GM21737 (cell line): ENCODE data around the gene FBXO40.

Experiments used
- ATAC-seq: cut with Tn5 transposase; IDR thresholded peaks from one replicate; pipeline ENCODE4 v1.9.1; 2021; ENCODE audit warnings: mild to moderate bottlenecking, moderate library complexity; ENCODE audit not compliant: unreplicated experiment

Gene FBXO40

GRCh38 chr3:121619691-121620090 is 26.5 kb downstream of the FBXO40 start:
- no peak for ATAC-seq

GRCh38 chr3:121621491-121621890 is 28.3 kb downstream of the FBXO40 start:
- no peak for ATAC-seq

DNA sequence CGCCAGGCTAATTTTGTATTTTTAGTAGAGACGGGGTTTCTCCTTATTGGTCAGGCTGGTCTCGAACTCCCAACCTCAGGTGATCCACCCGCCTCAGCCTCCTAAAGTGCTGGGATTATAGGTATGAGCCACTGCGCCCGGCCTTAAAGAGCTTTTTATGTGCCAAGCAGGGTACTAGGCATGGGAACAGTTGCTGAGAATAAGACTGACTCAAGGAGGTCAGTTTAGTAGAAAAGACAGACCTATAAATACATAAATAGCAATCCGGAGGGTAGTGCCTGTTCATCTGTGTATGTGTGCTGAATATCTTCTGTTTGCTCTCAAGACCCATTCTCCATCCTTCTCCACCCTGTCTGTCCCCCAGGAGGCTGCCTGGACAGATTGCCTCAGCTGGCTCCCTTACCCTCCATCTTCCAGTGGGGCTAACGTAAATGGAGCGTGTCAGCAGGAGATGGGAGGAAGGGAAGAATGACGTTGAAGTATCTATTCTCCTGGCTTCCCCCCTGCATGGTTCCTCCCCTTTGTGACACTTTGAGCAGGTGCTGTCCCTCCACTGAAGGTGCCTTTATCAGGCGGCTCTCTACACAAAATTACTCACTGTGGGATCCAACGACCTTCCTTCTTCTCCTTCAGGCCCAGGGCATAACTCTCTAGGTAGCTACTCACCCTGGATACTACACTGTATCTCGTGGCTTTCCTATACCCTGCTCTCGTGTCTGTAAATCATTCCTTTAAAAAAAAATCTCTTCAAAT is 31.1 kb downstream of the FBXO40 start:
- no peak for ATAC-seq

DNA sequence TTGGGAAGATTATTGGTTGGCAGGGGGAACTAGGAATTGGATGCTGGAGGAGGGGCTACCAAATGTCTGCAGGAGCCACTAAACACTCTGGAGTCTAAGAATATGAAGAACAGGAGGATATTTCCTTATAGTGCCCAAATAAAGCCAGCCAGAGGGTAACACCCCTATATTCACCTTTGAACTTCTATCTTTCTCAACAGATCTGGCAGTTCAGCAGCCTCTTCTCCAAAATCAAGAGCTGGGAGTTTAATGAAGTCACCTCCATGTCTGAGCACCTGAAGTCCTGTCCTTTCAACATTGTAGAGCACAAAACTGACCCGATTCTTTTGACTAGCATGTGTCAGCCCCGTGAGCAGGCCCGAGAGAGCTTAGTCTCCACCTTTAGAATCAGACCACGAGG is 33.3 kb downstream of the FBXO40 start:
- ATAC-seq: no peak

GRCh38 chr3:121627211-121627610 is 34.0 kb downstream of the FBXO40 start:
- no peak for ATAC-seq

- no peak for ATAC-seq
Observed at GRCh38 chr3:121627622-121628021, 34.4 kb downstream of the FBXO40 start.

GRCh38 chr3:121629601-121630000 is 36.4 kb downstream of the FBXO40 start:
- ATAC-seq: no peak

DNA sequence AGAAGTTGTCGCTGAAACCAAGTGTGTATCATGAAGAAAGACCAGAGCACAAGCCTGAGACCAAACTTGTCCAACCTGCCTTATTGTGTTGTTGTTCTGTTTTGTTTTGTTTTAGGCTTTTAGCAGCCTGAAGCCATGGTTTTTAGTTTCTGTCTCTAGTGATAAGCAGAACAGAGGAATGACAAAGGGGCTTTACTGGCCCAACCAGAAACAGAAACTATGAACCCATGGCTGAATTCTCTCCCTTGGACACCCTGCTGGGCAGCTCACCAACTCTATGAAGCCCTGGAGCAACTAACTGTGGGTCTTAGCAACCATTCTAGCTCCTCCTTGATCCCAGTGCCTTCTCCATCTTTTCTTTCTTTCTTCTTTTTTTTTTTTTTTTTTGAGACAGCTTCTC is 37.2 kb downstream of the FBXO40 start:
- no peak for ATAC-seq

DNA sequence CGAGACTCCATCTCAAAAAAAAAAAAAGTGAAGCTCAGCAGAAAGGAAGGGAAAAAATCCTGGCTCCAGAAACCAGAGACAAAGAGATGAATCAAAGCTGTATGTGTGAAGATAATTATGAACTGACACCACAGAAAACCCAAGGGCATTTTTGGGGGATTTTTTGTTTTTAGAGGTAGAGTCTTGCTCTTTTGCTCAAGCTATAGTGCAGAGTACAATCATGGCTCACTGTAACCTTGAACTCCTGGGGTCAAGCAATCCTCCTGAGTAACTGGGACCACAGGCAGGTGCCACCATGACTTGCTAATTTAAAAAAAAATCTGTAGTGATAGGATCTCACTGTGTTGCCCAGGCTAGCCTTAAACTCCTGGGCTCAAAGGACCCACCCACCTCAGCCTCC is 44.7 kb downstream of the FBXO40 start:
- no peak for ATAC-seq

DNA sequence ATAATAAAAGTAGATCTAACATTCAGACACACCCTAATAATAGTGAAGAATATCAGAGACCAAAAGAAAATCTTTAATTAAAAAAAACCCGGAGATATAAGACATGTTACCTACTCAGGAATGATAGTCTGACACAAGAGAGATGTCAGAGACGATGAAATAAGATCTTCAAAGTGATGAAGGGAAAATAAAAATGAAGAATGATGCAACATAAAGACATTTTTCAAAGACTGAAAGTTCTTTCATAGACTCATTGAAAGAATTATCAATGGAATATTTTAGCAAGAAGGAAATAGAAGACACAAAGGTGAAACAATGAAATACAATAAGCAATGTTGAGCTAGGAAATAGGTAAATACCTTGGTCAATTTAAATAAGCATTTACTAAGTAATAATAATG is 47.9 kb downstream of the FBXO40 start:
- ATAC-seq: no peak

- no peak for ATAC-seq
Observed at GRCh38 chr3:121642601-121643314, 49.6 kb downstream of the FBXO40 start.

GRCh38 chr3:121645054-121645453 is 51.9 kb downstream of the FBXO40 start:
- no peak for ATAC-seq

GRCh38 chr3:121648219-121648958 is 55.2 kb downstream of the FBXO40 start:
- no peak for ATAC-seq

GRCh38 chr3:121649645-121650044 is 56.5 kb downstream of the FBXO40 start:
- no peak for ATAC-seq

- ATAC-seq: no peak
Observed at GRCh38 chr3:121651684-121652083, 58.5 kb downstream of the FBXO40 start.

DNA sequence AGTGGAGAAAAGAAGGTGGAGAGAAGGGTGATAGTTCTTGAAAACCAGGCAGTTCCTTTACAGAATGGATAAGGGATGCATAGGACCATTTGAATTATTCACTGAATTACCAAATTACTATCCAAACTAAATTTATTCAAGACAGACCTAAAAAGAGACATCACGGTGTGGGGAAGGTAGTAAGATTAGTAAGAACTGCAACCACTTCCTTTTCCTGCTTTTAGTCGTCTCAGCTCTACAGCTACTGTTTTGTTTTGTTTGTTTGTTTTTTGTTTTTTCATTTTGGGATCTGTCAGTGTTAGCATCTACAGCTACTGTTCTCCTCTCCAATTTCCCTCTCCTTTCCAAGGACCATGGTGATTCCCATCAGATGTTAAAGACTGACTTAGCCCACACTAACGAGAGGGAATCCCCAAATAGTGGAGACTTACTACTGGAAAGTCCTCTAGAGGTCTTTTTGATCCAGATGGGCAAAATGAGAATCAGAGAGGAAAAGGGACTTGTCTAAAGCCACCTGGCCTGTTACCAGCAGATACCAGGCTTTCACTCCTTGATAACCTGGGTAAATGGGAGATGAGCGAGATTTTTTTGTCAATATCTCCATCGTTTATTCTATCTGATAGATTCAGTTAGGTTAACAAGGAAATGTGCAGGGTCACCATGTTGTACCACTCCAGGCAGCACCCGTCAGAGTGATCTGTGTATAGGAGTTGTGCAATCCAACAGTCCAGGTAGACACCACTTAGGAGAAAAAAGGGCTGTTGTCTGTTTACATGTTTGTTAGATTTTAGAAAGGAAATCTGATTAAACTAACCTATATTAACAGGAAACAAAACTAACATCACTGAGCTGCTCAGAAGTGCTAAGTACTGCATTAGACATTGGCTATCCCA is 61.6 kb downstream of the FBXO40 start:
- ATAC-seq: peak; percentile 61

GRCh38 chr3:121658716-121659435 is 65.7 kb downstream of the FBXO40 start:
- ATAC-seq: no peak

- ATAC-seq: no peak
Observed at GRCh38 chr3:121659586-121659985, 66.4 kb downstream of the FBXO40 start.

DNA sequence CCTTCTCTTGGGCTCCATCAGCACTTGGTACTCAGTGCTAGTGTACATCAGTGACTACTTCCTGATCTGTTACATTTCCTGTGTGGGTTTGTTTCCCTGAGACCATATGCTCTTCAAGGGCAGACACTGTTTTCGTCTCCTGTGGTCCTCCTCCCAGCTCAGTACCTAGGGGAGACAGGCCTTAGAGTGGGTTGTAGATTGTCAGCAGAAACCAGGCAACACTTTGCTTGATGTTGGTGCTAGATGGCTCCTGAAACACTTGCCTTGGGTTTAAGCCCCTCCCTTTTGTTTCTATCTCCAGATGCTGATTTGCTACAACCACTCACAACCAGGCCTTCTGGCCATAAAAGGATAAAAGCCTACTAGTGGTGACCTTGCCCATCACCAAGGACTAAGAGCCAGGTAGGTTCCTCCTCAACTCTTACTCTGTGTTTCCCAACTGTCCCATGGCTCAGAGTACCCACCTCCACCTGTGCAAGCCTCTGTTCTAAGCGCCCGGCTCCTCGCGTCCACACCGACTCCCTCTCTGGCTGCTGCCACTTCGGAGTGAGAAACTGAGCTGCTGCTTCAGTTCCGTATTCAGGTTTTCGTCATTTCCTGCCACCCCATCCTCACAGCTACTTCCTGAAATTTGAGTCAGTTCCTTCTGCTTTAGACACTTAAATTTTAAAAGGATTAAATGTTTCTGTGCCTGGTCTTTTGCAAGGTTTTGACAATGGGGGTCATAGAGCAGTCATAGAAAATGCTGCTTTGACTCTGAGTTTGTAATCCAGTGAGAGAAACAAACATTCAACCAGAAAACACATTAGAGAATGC is 67.4 kb downstream of the FBXO40 start, which contains the start of gene HCLS1:
HCLS1 (minus strand) TSS at position 548 of the 816 bp plus-strand sequence. CDS start 2,556 bp downstream, outside the sequence.
- ATAC-seq: peak; percentile 71
